D721Med (cell line): ENCODE data around the gene RFK.
"Not testable (repeated sequence)": the region's sequence is repeated elsewhere in the genome, so short reads cannot be mapped to it uniquely, and the experiment has no call there.

Source experiments
- DNase-seq: peaks from one replicate; pipeline ENCODE4 v3.0.0; 2011; ENCODE audit warnings: low spot score; ENCODE audit not compliant: insufficient read length
- FAIRE-seq: peaks from 2 replicates; lab custom pipeline; 2011; peaks lifted over from hg19 to GRCh38; lab: Jason Lieb, UNC
- TF ChIP-seq, protein P1 (sequence below): IDR thresholded peaks from 2 replicates; pipeline ENCODE4 v1.5.1; 2012; ENCODE audit warnings: mild to moderate bottlenecking, control low read depth; ENCODE audit not compliant: insufficient read depth; ENCODE audit errors: missing control alignments

Gene RFK

GRCh38 chr9:76371901-76372300, 22.3 kb downstream of the RFK start:
- no peak for FAIRE-seq

GRCh38 chr9:76370396-76371023, 23.7 kb downstream of the RFK start:
- FAIRE-seq (no peak), DNase-seq (no peak)
- TF ChIP-seq, protein P1, sequence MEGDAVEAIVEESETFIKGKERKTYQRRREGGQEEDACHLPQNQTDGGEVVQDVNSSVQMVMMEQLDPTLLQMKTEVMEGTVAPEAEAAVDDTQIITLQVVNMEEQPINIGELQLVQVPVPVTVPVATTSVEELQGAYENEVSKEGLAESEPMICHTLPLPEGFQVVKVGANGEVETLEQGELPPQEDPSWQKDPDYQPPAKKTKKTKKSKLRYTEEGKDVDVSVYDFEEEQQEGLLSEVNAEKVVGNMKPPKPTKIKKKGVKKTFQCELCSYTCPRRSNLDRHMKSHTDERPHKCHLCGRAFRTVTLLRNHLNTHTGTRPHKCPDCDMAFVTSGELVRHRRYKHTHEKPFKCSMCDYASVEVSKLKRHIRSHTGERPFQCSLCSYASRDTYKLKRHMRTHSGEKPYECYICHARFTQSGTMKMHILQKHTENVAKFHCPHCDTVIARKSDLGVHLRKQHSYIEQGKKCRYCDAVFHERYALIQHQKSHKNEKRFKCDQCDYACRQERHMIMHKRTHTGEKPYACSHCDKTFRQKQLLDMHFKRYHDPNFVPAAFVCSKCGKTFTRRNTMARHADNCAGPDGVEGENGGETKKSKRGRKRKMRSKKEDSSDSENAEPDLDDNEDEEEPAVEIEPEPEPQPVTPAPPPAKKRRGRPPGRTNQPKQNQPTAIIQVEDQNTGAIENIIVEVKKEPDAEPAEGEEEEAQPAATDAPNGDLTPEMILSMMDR = no peak

More at GRCh38 chr9:76371901-76372300, 22.3 kb downstream of the RFK start:
- no peak for DNase-seq
- TF ChIP-seq, protein P1 = no peak

DNA sequence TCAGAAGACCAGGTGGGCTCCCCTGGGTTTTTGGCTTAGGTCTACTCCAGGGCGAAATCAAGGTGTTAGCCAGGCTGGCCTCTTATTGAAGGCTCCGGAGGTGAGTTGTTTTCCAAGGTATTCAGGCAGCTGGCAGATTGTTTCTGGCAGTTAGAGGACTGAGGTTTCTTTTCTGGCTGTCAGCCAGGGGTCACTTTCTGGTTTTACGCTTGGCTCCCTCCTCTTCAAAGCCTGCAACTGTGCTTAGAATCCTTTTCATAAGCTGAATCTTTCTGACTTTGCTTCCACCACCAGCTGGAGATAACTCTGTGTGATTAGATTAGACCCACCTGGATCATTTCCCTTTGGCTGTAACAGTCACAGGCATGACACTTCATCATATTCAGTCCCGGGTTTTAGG, 24.6 kb downstream of the RFK start:
- TF ChIP-seq, protein P1 = no peak
- DNase-seq (no peak), FAIRE-seq (no peak)

DNA sequence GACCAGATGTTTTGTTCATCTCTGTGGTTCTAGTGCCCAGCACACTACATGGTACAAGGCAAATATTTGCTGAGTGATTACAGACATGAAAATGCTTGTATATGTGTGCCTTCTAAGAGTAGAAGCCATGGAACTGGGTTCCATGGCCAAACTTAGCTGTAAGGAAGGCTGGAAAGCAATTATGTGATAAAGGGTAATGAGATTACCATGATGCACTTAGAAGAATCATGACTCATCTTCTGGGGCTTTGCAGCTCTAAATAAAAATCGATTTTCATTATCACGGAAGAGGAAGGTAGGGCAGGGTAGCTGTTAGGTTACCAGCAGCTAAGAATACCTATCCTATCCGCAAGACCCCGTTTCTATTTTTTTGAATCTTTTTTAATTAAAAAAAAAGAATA, 28.0 kb downstream of the RFK start:
- TF ChIP-seq, protein P1 = no peak
- DNase-seq (no peak), FAIRE-seq (peak; percentile 71)

GRCh38 chr9:76365028-76365427, 29.2 kb downstream of the RFK start:
- FAIRE-seq (no peak), DNase-seq (no peak)
- TF ChIP-seq, protein P1 = no peak

- DNase-seq (no peak), FAIRE-seq (no peak)
- TF ChIP-seq, protein P1 = no peak
These were observed 31.2 kb downstream of the RFK start for GRCh38 chr9:76363032-76363395.

DNA sequence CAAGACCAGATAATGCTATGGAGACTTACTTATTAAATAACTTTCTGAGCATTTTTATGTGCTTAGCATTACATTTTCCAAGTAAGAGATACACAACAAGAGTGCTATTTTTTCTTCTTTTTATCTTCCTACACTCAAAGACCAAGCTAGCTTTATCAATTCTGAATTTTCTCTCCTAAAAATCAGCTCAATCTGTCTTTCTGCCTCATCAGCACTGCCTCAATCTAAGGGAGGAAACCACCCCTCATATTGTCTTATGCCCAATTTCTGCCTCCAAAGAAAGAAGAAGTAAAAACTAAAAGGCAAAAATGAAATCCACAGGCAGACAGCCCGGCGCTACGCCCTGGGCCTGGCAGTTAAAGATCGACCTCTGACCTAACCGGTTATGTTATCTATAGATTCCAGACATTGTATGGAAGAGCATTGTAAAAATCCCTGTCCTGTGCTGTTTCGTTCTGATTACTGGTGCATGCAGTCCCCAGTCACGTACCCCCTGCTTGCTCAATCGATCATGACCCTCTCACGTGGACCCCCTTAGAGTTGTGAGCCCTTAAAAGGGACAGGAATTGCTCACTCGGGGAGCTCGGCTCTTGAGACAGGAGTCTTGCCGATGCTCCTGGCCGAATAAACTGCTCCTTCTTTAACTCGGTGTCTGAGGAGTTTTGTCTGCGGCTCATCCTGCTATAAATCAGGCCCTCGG, 31.7 kb downstream of the RFK start:
- not testable (repeated sequence) for FAIRE-seq, DNase-seq

DNA sequence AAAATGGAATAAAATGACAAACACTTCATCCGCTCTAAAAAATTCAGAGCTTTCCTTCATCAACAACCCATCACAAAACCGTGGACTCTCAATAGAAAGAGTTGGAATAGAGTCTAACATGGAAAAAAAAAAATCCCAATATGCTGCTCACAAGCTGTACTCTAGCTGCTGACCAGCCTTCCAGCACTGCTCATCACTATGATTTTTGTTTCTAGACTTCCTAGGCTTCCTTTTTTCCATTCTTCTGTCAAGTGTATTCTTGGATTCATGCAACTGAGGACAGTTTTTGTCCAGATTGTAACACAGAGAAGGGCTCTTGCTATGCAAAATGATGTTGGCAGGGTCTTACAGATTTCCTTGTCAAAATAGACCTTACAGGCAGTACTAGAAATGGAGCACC, 34.5 kb downstream of the RFK start:
- FAIRE-seq = no peak
- TF ChIP-seq, protein P1 = no peak

More for the DNA sequence above, 34.5 kb downstream of the RFK start:
- no peak for DNase-seq
